ENCODE results near the gene SLC16A10.

- TF ChIP-seq POLR2A (IDR thresholded peaks at IDR 0.05; ENCODE audit: low read depth, low read length) = no peak
- TF ChIP-seq, protein P1, sequence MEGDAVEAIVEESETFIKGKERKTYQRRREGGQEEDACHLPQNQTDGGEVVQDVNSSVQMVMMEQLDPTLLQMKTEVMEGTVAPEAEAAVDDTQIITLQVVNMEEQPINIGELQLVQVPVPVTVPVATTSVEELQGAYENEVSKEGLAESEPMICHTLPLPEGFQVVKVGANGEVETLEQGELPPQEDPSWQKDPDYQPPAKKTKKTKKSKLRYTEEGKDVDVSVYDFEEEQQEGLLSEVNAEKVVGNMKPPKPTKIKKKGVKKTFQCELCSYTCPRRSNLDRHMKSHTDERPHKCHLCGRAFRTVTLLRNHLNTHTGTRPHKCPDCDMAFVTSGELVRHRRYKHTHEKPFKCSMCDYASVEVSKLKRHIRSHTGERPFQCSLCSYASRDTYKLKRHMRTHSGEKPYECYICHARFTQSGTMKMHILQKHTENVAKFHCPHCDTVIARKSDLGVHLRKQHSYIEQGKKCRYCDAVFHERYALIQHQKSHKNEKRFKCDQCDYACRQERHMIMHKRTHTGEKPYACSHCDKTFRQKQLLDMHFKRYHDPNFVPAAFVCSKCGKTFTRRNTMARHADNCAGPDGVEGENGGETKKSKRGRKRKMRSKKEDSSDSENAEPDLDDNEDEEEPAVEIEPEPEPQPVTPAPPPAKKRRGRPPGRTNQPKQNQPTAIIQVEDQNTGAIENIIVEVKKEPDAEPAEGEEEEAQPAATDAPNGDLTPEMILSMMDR (conservative IDR thresholded peaks at IDR 0.05; ENCODE audit: low read depth, low read length) = no peak
- no peak for TF ChIP-seq MAFK (IDR thresholded peaks at IDR 0.05; ENCODE audit: low read depth, low read length)
- no peak for TF ChIP-seq CEBPB (IDR thresholded peaks at IDR 0.05; ENCODE audit: low read depth, low read length)
- no peak for TF ChIP-seq MAZ (IDR thresholded peaks at IDR 0.05; ENCODE audit: borderline replicate concordance, low read depth, low read length)
- no peak for TF ChIP-seq RAD21 (IDR thresholded peaks at IDR 0.05; ENCODE audit: low read length)
- TF ChIP-seq RFX5 (IDR thresholded peaks at IDR 0.05; ENCODE audit: low read depth, low read length) = no peak
- TF ChIP-seq USF2 (IDR thresholded peaks at IDR 0.05; ENCODE audit: low read depth, low read length) = no peak
- TF ChIP-seq SMC3 (IDR thresholded peaks at IDR 0.05; ENCODE audit: low read depth, low read length) = no peak
- TF ChIP-seq ELK1 (IDR thresholded peaks at IDR 0.05; ENCODE audit: borderline replicate concordance, low read depth, low read length) = no peak
- no peak for TF ChIP-seq FOS (IDR thresholded peaks at IDR 0.05; ENCODE audit: low read depth, low read length)
- no peak for TF ChIP-seq RCOR1 (IDR thresholded peaks at IDR 0.05; ENCODE audit: insufficient replicate concordance, low read length)
These were observed 27.2 kb downstream of the SLC16A10 start for GRCh38 chr6:111114482-111114881.
